ENCODE measurements around the gene PCSK9.

PCSK9 gene

GRCh38 chr1:55033265-55033614 lies 6.1 kb upstream of the PCSK9 start:
- H3K4me3 ChIP-seq (ENCODE audit: low read depth, low read length), result no peak overlapping the region
- TF ChIP-seq CTCF (IDR thresholded peaks at IDR 0.05; ENCODE audit: insufficient read depth, low read length, missing control alignments), result no peak
- POLR2A ChIA-PET, result no interaction called here
- CTCF ChIA-PET, result interaction anchor here (0.7 to 5.8 kb wide), 6 partner anchors 9 to 87 kb away, joined by 3 to 36 read pairs (median 13); no protein-coding TSS in a partner anchor
- DNase-seq (ENCODE audit: low read depth, low spot score), result no peak

GRCh38 chr1:55034476-55035133 lies 4.7 kb upstream of the PCSK9 start:
- no peak for TF ChIP-seq CTCF (IDR thresholded peaks at IDR 0.05; ENCODE audit: insufficient read depth, low read length, missing control alignments)
- no peak for DNase-seq (ENCODE audit: low read depth, low spot score)
- CTCF ChIA-PET, result interaction anchor here (1.3 to 5.8 kb wide), 7 partner anchors 13 to 89 kb away, joined by 4 to 36 read pairs (median 6); no protein-coding TSS in a partner anchor
- POLR2A ChIA-PET, result no interaction called here
- no peak overlapping the region for H3K4me3 ChIP-seq (ENCODE audit: low read depth, low read length)

- H3K4me3 ChIP-seq (ENCODE audit: low read depth, low read length), result no peak overlapping the region
- POLR2A ChIA-PET, result no interaction called here
- CTCF ChIA-PET, result interaction anchor here (1.0 to 5.8 kb wide), 7 partner anchors 14 to 191 kb away, joined by 3 to 36 read pairs (median 6); no protein-coding TSS in a partner anchor
- no peak for TF ChIP-seq CTCF (IDR thresholded peaks at IDR 0.05; ENCODE audit: insufficient read depth, low read length, missing control alignments)
- no peak for DNase-seq (ENCODE audit: low read depth, low spot score)
Observed at GRCh38 chr1:55035904-55036303, 3.4 kb upstream of the PCSK9 start.

GRCh38 chr1:55037733-55038551 lies 1.4 kb upstream of the PCSK9 start:
- POLR2A ChIA-PET, result no interaction called here
- TF ChIP-seq CTCF (IDR thresholded peaks at IDR 0.05; ENCODE audit: insufficient read depth, low read length, missing control alignments), result no peak
- H3K4me3 ChIP-seq (ENCODE audit: low read depth, low read length), result no peak overlapping the region
- DNase-seq (ENCODE audit: low read depth, low spot score), result no peak
- CTCF ChIA-PET, result interaction anchor here (1.0 to 1.5 kb wide), 3 partner anchors 16 to 87 kb away, joined by 3 to 6 read pairs (median 6); no protein-coding TSS in a partner anchor

- no peak for TF ChIP-seq CTCF (IDR thresholded peaks at IDR 0.05; ENCODE audit: insufficient read depth, low read length, missing control alignments)
- ChIA-PET CTCF (interaction anchor here (1.0 to 1.5 kb wide), 3 partner anchors 16 to 88 kb away, joined by 3 to 6 read pairs (median 6); no protein-coding TSS in a partner anchor), POLR2A (no interaction called here)
- no peak for DNase-seq (ENCODE audit: low read depth, low spot score)
- no peak overlapping the region for H3K4me3 ChIP-seq (ENCODE audit: low read depth, low read length)
Observed at GRCh38 chr1:55038552-55038838, 853 bp upstream of the PCSK9 start.

GRCh38 chr1:55038974-55039341 lies 390 bp upstream of the PCSK9 start:
- DNase-seq (ENCODE audit: low read depth, low spot score), result no peak
- 0 out of 2 replicates have a peak overlapping the region, but pooled peaks have one; percentile 40 for H3K4me3 ChIP-seq (ENCODE audit: low read depth, low read length)
- ChIA-PET CTCF (interaction anchor here (1.0 to 1.5 kb wide), 3 partner anchors 17 to 88 kb away, joined by 3 to 6 read pairs (median 6); no protein-coding TSS in a partner anchor), POLR2A (no interaction called here)
- no peak for TF ChIP-seq CTCF (IDR thresholded peaks at IDR 0.05; ENCODE audit: insufficient read depth, low read length, missing control alignments)

Data from AG04449 (cell line).